H1 (cell line): Measurements from ENCODE around the gene NAA10. TPM values are rescaled to one million over a fixed set of nuclear protein-coding genes. Genes with fewer than 3 reads are reported as not detected.

Source experiments
- CTCF ChIA-PET: fragments of 300-600 bp; sonication (Branson Sonifier 250); formaldehyde crosslinking; loops from one replicate; lab custom pipeline; 2021; ENCODE audit not compliant: partially characterized antibody; lab: Charles Lee
- POLR2A ChIA-PET: fragments of 300-600 bp; sonication (Branson Sonifier 250); formaldehyde crosslinking; loops from one replicate; lab custom pipeline; 2021; ENCODE audit warnings: inconsistent platforms; ENCODE audit not compliant: partially characterized antibody; lab: Charles Lee
- DNase-seq, 2 experiments: peaks; one replicate each; pipeline versions ENCODE4 v3.0.0 to v3.0.0-alpha.2; 2010 to 2022; ENCODE audit warnings: low spot score in 2 of 2, low read depth in 1 of 2, mixed read lengths in 1 of 2
- FAIRE-seq: peaks from 2 replicates; lab custom pipeline; 2011; peaks lifted over from hg19 to GRCh38; lab: Jason Lieb, UNC
- H2AFZ ChIP-seq: 2 replicates; pipeline ENCODE4 v1.8.1; 2012; ENCODE audit warnings: low read length, inconsistent platforms
- H2AK5ac ChIP-seq: 2 replicates; pipeline ENCODE4 v1.6.1; 2013; ENCODE audit warnings: low read depth, low read length
- H2BK120ac ChIP-seq: replicated peaks from 2 replicates; pipeline ENCODE3; 2013; ENCODE audit warnings: low read depth, low read length, inconsistent platforms
- H2BK12ac ChIP-seq: 2 replicates; pipeline ENCODE4 v1.6.1; 2013; ENCODE audit warnings: low read depth, low read length
- H2BK15ac ChIP-seq: 2 replicates; pipeline ENCODE4 v1.6.1; 2013; ENCODE audit warnings: low read length
- H2BK20ac ChIP-seq: 2 replicates; pipeline ENCODE4 v1.6.1; 2013; ENCODE audit warnings: low read length
- H2BK5ac ChIP-seq: 2 replicates; pipeline ENCODE4 v1.6.1; 2013; ENCODE audit warnings: low read depth, low read length
- H3K14ac ChIP-seq: 2 replicates; pipeline ENCODE4 v1.6.1; 2013; ENCODE audit warnings: inconsistent platforms; ENCODE audit not compliant: insufficient read length
- H3K18ac ChIP-seq: 2 replicates; pipeline ENCODE4 v1.6.1; 2013; ENCODE audit warnings: low read length; ENCODE audit errors: extremely low read depth
- H3K23ac ChIP-seq: 2 replicates; pipeline ENCODE4 v1.6.1; 2013; ENCODE audit warnings: inconsistent platforms; ENCODE audit not compliant: insufficient read length
- H3K23me2 ChIP-seq: 2 replicates; pipeline ENCODE4 v1.6.1; 2013; ENCODE audit warnings: low read depth, low read length
- H3K27ac ChIP-seq: 2 replicates; pipeline ENCODE4 v1.6.1; 2011; ENCODE audit warnings: low read depth, low read length, inconsistent platforms
- H3K27me3 ChIP-seq, 4 experiments: replicated peaks in 1 of 4; 1 replicate in 1 of 4; 2 replicates in 3 of 4; pipeline versions ENCODE4 v1.6.1 to v1.8.1; 2011 to 2013; ENCODE audit warnings: low read length in 3 of 4, mild to moderate bottlenecking in 3 of 4, inconsistent platforms in 2 of 4, mixed read lengths in 2 of 4, moderate library complexity in 1 of 4; ENCODE audit not compliant: control insufficient read depth in 3 of 4, insufficient read depth in 3 of 4; ENCODE audit errors: extremely low read depth in 1 of 4
- H3K36me3 ChIP-seq, 4 experiments: 2 replicates each; pipeline versions ENCODE4 v1.6.1 to v1.8.1; 2011 to 2013; ENCODE audit warnings: mild to moderate bottlenecking in 4 of 4, low read length in 3 of 4, moderate library complexity in 2 of 4, control low read depth in 1 of 4, inconsistent platforms in 1 of 4; ENCODE audit not compliant: insufficient read depth in 4 of 4, control insufficient read depth in 2 of 4
- H3K4ac ChIP-seq: replicated peaks from 2 replicates; pipeline ENCODE3; 2013; ENCODE audit warnings: low read length, low read depth, mixed read lengths, inconsistent platforms; ENCODE audit not compliant: insufficient read length
- H3K4me1 ChIP-seq, 4 experiments: replicated peaks in 1 of 4; 1 replicate in 1 of 4; 2 replicates in 3 of 4; pipeline versions ENCODE4 v1.6.1 to v1.8.1; 2011 to 2013; ENCODE audit warnings: low read length in 3 of 4, inconsistent platforms in 2 of 4, mixed read lengths in 1 of 4; ENCODE audit not compliant: insufficient read depth in 4 of 4, control insufficient read depth in 3 of 4
- H3K4me2 ChIP-seq, 2 experiments: 2 replicates each; pipeline versions ENCODE4 v1.6.1 to v1.8.1; 2011 to 2013; ENCODE audit warnings: low read depth in 2 of 2, low read length in 2 of 2, control low read depth in 1 of 2, inconsistent platforms in 1 of 2, mild to moderate bottlenecking in 1 of 2; ENCODE audit not compliant: insufficient read depth in 1 of 2
- H3K4me3 ChIP-seq, 4 experiments: fragments of 200-600, 300-600 bp in 1 of 4; sonication (generic), shearing (Covaris generic), sonication (Bioruptor Twin) in 1 of 4; 2 replicates each; pipeline versions ENCODE4 v1.5.1 to v1.8.1; 2011 to 2016; ENCODE audit warnings: low read length in 4 of 4, low read depth in 3 of 4, control low read depth in 2 of 4, inconsistent platforms in 2 of 4, mild to moderate bottlenecking in 2 of 4, mixed read lengths in 1 of 4, moderate library complexity in 1 of 4; ENCODE audit not compliant: insufficient read depth in 2 of 4; ENCODE audit errors: extremely low read depth in 1 of 4
- H3K56ac ChIP-seq: replicated peaks from 2 replicates; pipeline ENCODE3; 2013; ENCODE audit warnings: low read depth, mild to moderate bottlenecking, mixed read lengths, low read length, inconsistent platforms; ENCODE audit not compliant: insufficient read length
- H3K79me1 ChIP-seq: 2 replicates; pipeline ENCODE4 v1.6.1; 2013; ENCODE audit warnings: low read depth, low read length, control low read depth
- H3K79me2 ChIP-seq, 2 experiments: 2 replicates each; pipeline versions ENCODE4 v1.6.1 to v1.8.1; 2012 to 2013; ENCODE audit warnings: low read length in 2 of 2, mild to moderate bottlenecking in 2 of 2, inconsistent platforms in 1 of 2; ENCODE audit not compliant: insufficient read depth in 2 of 2, control insufficient read depth in 1 of 2
- H3K9ac ChIP-seq, 4 experiments: replicated peaks in 1 of 4; 1 replicate in 1 of 4; 2 replicates in 3 of 4; pipeline versions ENCODE4 v1.6.1 to v1.8.1; 2011 to 2013; ENCODE audit warnings: low read depth in 3 of 4, low read length in 3 of 4, control low read depth in 2 of 4, mild to moderate bottlenecking in 2 of 4, moderate library complexity in 2 of 4, inconsistent platforms in 1 of 4; ENCODE audit errors: extremely low read depth in 1 of 4
- H3K9me3 ChIP-seq, 2 experiments: 2 replicates each; pipeline versions ENCODE4 v1.6.1 to v1.8.1; 2012 to 2013; ENCODE audit warnings: mild to moderate bottlenecking in 2 of 2, moderate library complexity in 2 of 2, control low read depth in 1 of 2, inconsistent platforms in 1 of 2, low read depth in 1 of 2, low read length in 1 of 2, mixed read lengths in 1 of 2; ENCODE audit not compliant: insufficient read depth in 2 of 2
- H4K20me1 ChIP-seq, 2 experiments: replicated peaks in 1 of 2; 2 replicates each; pipeline versions ENCODE3 to v1.8.1; 2011 to 2013; ENCODE audit warnings: inconsistent platforms in 2 of 2, low read length in 2 of 2, mild to moderate bottlenecking in 1 of 2; ENCODE audit not compliant: insufficient read depth in 2 of 2, control insufficient read depth in 1 of 2
- H4K5ac ChIP-seq: 2 replicates; pipeline ENCODE4 v1.6.1; 2013; ENCODE audit warnings: low read length, low read depth, mixed read lengths, inconsistent platforms; ENCODE audit not compliant: insufficient read length
- H4K8ac ChIP-seq: 2 replicates; pipeline ENCODE4 v1.8.0; 2013; ENCODE audit warnings: mild to moderate bottlenecking, moderate library complexity, low read length, inconsistent platforms; ENCODE audit not compliant: insufficient read depth; ENCODE audit errors: extremely low read depth
- H4K91ac ChIP-seq: replicated peaks from 2 replicates; pipeline ENCODE3; 2013; ENCODE audit warnings: low read length, mixed read lengths, inconsistent platforms; ENCODE audit not compliant: insufficient read length
- ASH2L ChIP-seq: fragments of 200-600, 300-600 bp; sonication (generic); IDR thresholded peaks from one replicate; pipeline ENCODE4 v1.7.1; 2017; ENCODE audit warnings: low read length
- BACH1 ChIP-seq: IDR thresholded peaks from 2 replicates; pipeline ENCODE4 v1.6.1; 2012; ENCODE audit warnings: low read length, improper control_type of control experiment
- CBX5 ChIP-seq: fragments of 300-800, 300-1000 bp; sonication (generic); IDR thresholded peaks from 2 replicates; pipeline ENCODE4 v1.7.1; 2016; ENCODE audit warnings: antibody characterized with exemption, low read length, low read depth
- CEBPB ChIP-seq: IDR thresholded peaks from 2 replicates; pipeline ENCODE4 v1.6.1; 2012; ENCODE audit warnings: low read depth, low read length
- CHD2 ChIP-seq: IDR thresholded peaks from 2 replicates; pipeline ENCODE4 v1.6.1; 2012; ENCODE audit warnings: low read length, improper control_type of control experiment
- CREB1 ChIP-seq: IDR thresholded peaks from 2 replicates; pipeline ENCODE4 v1.6.1; 2012; ENCODE audit warnings: inconsistent platforms
- CTBP2 ChIP-seq: IDR thresholded peaks from 2 replicates; pipeline ENCODE4 v1.7.0; 2011; ENCODE audit warnings: borderline replicate concordance, mild to moderate bottlenecking, moderate library complexity, mixed read lengths, low read length; ENCODE audit not compliant: insufficient read depth, insufficient read length
- EP300 ChIP-seq, 2 experiments: IDR thresholded peaks; 1 replicate in 1 of 2; 2 replicates in 1 of 2; pipeline ENCODE4 v1.6.1; 2011 to 2012; ENCODE audit warnings: low read depth in 2 of 2, low read length in 2 of 2, mild to moderate bottlenecking in 2 of 2, borderline replicate concordance in 1 of 2, inconsistent platforms in 1 of 2, moderate library complexity in 1 of 2
- HDAC6 ChIP-seq: IDR thresholded peaks from one replicate; pipeline ENCODE4 v1.7.1; 2012; ENCODE audit warnings: low read depth, mild to moderate bottlenecking, inconsistent platforms, low read length, moderate library complexity
- POLR2AphosphoS5 ChIP-seq: IDR thresholded peaks from 2 replicates; pipeline ENCODE4 v1.6.1; 2011; ENCODE audit warnings: low read depth, low read length
- RFX5 ChIP-seq: IDR thresholded peaks from 2 replicates; pipeline ENCODE4 v1.6.1; 2011; ENCODE audit warnings: low read depth, low read length, improper control_type of control experiment, borderline replicate concordance
- SP2 ChIP-seq: IDR thresholded peaks from 2 replicates; pipeline ENCODE4 v1.6.1; 2012; ENCODE audit warnings: mild to moderate bottlenecking, low read length, inconsistent platforms
- SRF ChIP-seq: IDR thresholded peaks from 2 replicates; pipeline ENCODE4 v1.6.1; 2011; ENCODE audit warnings: mild to moderate bottlenecking, low read depth, low read length, moderate library complexity
- WGBS, 2 experiments: shearing (Covaris generic) in 1 of 2; methylation state at CpG; one replicate each; pipeline versions ENCODE4 v1.1.6 to v1.1.7; 2013 to 2015; ENCODE audit warnings: low lambda C conversion rate in 2 of 2, mixed read lengths in 2 of 2, inconsistent platforms in 1 of 2, low coverage in 1 of 2, missing lambda C conversion rate in 1 of 2; ENCODE audit not compliant: insufficient replicate concordance in 2 of 2, insufficient coverage in 1 of 2, insufficient read length in 1 of 2; ENCODE audit errors: extremely low coverage in 1 of 2, missing lambda C conversion rate in 1 of 2; 5-methylcytosine and 5-hydroxymethylcytosine counted together
- polyA plus RNA-seq, 7 experiments: library from polyadenylated mRNA; depleted of rRNA in 3 of 7; stranded (reverse) in 5 of 7; unstranded in 2 of 7; fragments of >200 nt in 5 of 7; fragments of 200-250 nt in 2 of 7; gene quantifications; 1 replicate in 5 of 7; 2 replicates in 1 of 7; 4 replicates in 1 of 7; pipeline versions ENCODE4 v1.2.1 to v1.2.3, GENCODE V29; 2011 to 2013; ENCODE audit warnings: missing spikeins in 2 of 7, mixed read lengths in 2 of 7
- total RNA-seq: library from RNA; stranded (reverse); fragmentation: NEBNext Ultra II Directional; extraction: Animal tissue kit (Norgen Biotek cat#: 25700); gene quantifications from 2 replicates; pipeline ENCODE4 v1.2.1, GENCODE V29; 2021
- TF ChIP-seq, protein P1 (sequence below): IDR thresholded peaks from 2 replicates; pipeline ENCODE4 v1.6.1; 2011; ENCODE audit warnings: low read length, improper control_type of control experiment

Gene NAA10
- total and polyA plus RNA-seq, 2 of the 8 experiments (the other 6 are each of a cell fraction or from before 2014, with no cell fraction given) = 80.4 to 98.8 TPM

DNA sequence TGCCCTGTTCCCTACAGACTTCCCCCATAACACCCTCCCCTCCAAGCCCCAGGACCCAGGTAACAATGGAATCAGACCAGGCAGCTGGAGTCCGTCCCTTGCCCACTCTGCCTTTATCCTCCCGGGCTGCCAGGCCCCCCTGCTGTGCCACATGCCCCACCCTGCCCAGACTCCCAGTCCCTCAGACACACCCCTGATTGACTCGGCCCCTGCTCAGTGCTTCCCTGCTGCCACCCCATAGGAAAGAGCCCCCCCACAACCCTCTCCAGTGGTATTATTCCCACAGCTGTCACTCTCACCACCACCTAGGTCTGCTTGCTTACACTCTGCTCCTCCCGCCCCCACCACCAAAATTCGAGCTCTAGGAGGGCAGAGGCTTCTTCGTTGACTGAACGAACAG is 4.7 kb upstream of the NAA10 start:
- no peak for FAIRE-seq
- POLR2A ChIA-PET = interaction anchor here (0.8 to 18.9 kb wide), 5 partner anchors 15 to 54 kb away, joined by 3 to 231 read pairs (median 4); partner anchors contain the start of genes ARHGAP4, L1CAM and TMEM187
- TF ChIP-seq CBX5 (no peak), RFX5 (no peak), EP300 (IDR thresholded peaks at IDR 0.05; ENCODE audit: borderline replicate concordance in 1 of 2, low read depth in 2 of 2, low read length in 2 of 2) (no peak), SP2 (no peak), CEBPB (no peak), HDAC6 (no peak), ASH2L (no peak), CREB1 (no peak), CTBP2 (no peak), CHD2 (no peak), POLR2AphosphoS5 (no peak), SRF (no peak), BACH1 (no peak)
- TF ChIP-seq, protein P1, sequence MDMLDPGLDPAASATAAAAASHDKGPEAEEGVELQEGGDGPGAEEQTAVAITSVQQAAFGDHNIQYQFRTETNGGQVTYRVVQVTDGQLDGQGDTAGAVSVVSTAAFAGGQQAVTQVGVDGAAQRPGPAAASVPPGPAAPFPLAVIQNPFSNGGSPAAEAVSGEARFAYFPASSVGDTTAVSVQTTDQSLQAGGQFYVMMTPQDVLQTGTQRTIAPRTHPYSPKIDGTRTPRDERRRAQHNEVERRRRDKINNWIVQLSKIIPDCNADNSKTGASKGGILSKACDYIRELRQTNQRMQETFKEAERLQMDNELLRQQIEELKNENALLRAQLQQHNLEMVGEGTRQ = no peak

More for the DNA sequence above, 4.7 kb upstream of the NAA10 start:
- Histone ChIP-seq H3K9ac (no peak overlapping the region), H3K4me1 (peaks cover 4 to 14% (median 8%) of the 10 kb centered on the region in 4 experiments), H3K4me2 (peak overlapping the region; percentile 18 to 21; a peak in 2 of 4 replicates), H2BK120ac (no peak overlapping the region), H2BK5ac (no peak overlapping the region), H3K9me3 (no peaks in the 10 kb centered on the region), H3K27ac (no peak overlapping the region), H2AFZ (no peak overlapping the region), H2AK5ac (no peak overlapping the region), H2BK20ac (no peak overlapping the region), H3K36me3 (no peaks in the 10 kb centered on the region), H3K18ac (no peak overlapping the region; the same call in 1 of the 2 replicates), H4K8ac (no peak overlapping the region), H3K27me3 (no peaks in the 10 kb centered on the region), H3K23ac (no peak overlapping the region), H3K79me2 (no peaks in the 10 kb centered on the region), H3K79me1 (no peaks in the 10 kb centered on the region), H4K20me1 (no peaks in the 10 kb centered on the region), H4K5ac (no peak overlapping the region), H3K56ac (no peak overlapping the region), H4K91ac (no peak overlapping the region), H3K23me2 (no peaks in the 10 kb centered on the region), H3K4me3 (no peak overlapping the region), H2BK12ac (no peak overlapping the region), H3K14ac (no peak overlapping the region), H3K4ac (no peak overlapping the region), H2BK15ac (no peak overlapping the region)
- CTCF ChIA-PET = interaction anchor here (0.6 to 19.6 kb wide), 11 partner anchors 9 to 172 kb away, joined by 3 to 272 read pairs (median 4); partner anchors contain the start of genes ARHGAP4 and RENBP
- WGBS, 2 experiments = 87% methylated on average over 4 of the region's 7 CpGs; no CpG with 5 or more reads in 1 of the 2 experiments
- DNase-seq = no peak
